Measurements from ENCODE around the gene TMEM39B. TPM values are rescaled to one million over a fixed set of nuclear protein-coding genes. Genes with fewer than 3 reads are reported as not detected.
"Not testable (repeated sequence)": the region's sequence is repeated elsewhere in the genome, so short reads cannot be mapped to it uniquely, and the experiment has no call there.

TMEM39B gene
- polyA plus RNA-seq, 6 donors from 2014 or later = 2.1 to 6.6 (median 4.1) TPM

DNA sequence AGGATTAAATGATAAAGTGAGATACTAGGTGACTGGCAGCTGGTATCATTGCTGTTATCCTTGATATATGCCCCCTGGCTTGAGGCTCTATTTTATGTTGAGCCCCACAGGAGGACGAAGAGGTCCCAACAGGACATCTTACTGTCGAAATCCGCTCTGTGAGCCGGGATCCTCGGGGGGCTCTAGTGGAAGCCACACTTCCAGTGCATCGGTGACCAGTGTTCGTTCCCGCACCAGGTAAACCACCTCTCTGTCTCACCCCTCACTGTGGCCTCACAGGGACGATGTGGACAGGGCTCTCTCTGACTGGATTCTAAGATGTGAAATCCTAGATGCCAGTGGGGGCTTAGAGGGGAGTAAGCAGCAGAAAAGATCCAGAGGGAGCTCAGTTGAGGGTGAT is 2.1 kb downstream of the TMEM39B start:
- DNase-seq (no peak), ATAC-seq (ENCODE audit: low read depth in 2 of 2) (no peak)
- peak overlapping the region in 2 of 6 donors; percentile 13 to 66 for H3K27ac Mint-ChIP-seq
- peaks cover 32 to 52% (median 41%) of the 10 kb centered on the region in 3 donors for H3K4me1 Mint-ChIP-seq
- no peaks in the 10 kb centered on the region for H3K9me3 Mint-ChIP-seq
- H3K36me3 Mint-ChIP-seq = peaks cover 6 to 11% of the 10 kb centered on the region in 2 donors
- H3K4me3 Mint-ChIP-seq = peak overlapping the region in 4 of 8 donors; percentile 18 to 98 (median 58)
- no peaks in the 10 kb centered on the region for H3K27me3 Mint-ChIP-seq

DNA sequence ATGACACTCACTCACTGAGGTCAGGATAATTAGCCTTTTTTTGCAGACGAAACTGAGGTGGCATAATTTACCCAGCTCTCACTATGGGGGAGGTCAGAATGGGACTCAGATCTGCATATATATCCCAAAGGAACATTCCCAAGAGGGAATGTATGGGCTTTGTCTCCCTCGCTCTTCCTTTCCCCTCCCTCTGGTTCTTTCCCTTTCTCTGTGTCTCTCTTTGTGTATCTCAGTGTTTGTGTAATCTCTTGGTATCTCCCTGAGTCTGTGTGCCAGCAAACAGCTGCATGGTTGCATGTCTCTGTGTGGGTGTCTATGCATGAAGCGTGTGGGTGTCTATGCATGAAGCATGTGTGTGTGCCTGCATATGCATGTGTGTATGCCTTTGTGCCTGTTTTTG is 4.7 kb downstream of the TMEM39B start:
- peak overlapping the region in 4 of 6 donors; percentile 14 to 88 (median 42) for H3K27ac Mint-ChIP-seq
- no peaks in the 10 kb centered on the region for H3K27me3 Mint-ChIP-seq
- no peaks in the 10 kb centered on the region for H3K9me3 Mint-ChIP-seq
- H3K4me1 Mint-ChIP-seq = peaks cover 24 to 55% (median 38%) of the 10 kb centered on the region in 3 donors
- peaks cover 6 to 11% of the 10 kb centered on the region in 2 donors for H3K36me3 Mint-ChIP-seq
- DNase-seq = no peak
- ATAC-seq (ENCODE audit: low read depth in 2 of 2) = no peak
- peak overlapping the region in 1 of 8 donors; percentile 78 for H3K4me3 Mint-ChIP-seq

DNA sequence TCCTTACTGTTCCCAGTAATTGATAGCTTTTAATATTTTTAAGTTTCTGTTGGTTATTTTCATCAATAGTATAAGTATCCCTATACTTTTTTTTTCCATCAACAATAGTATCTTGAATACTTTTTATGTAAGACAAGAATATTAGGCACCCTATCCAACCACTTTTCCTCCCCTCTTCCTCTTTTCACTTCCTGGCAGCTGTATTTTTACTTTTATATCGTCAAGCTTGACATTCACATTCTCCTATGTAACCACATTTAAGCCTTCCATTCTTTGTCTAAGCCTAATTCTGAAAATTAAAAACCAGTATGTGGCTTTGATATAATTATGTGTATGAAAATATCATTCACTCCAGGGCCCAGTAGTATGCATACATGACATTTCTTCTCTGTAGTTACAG is 9.3 kb downstream of the TMEM39B start:
- H3K4me1 Mint-ChIP-seq = peaks cover 21 to 36% (median 28%) of the 10 kb centered on the region in 3 donors
- ATAC-seq (ENCODE audit: low read depth in 2 of 2) (peak in 1 of 2 donors; percentile 32), DNase-seq (no peak)
- peaks cover 23 to 25% of the 10 kb centered on the region in 2 donors for H3K36me3 Mint-ChIP-seq
- H3K9me3 Mint-ChIP-seq = no peaks in the 10 kb centered on the region
- H3K4me3 Mint-ChIP-seq = no peak overlapping the region
- H3K27me3 Mint-ChIP-seq = no peaks in the 10 kb centered on the region
- peak overlapping the region in 2 of 6 donors; percentile 0 to 72 for H3K27ac Mint-ChIP-seq

GRCh38 chr1:32086381-32086780 is 13.6 kb downstream of the TMEM39B start:
- not testable (repeated sequence) for DNase-seq; H3K27me3 Mint-ChIP-seq; H3K27ac Mint-ChIP-seq; H3K4me3 Mint-ChIP-seq; H3K9me3 Mint-ChIP-seq; ATAC-seq (ENCODE audit: low read depth in 2 of 2)
- peaks cover 17 to 23% of the 10 kb centered on the region in 2 donors for H3K36me3 Mint-ChIP-seq
- H3K4me1 Mint-ChIP-seq = peaks cover 14 to 24% (median 16%) of the 10 kb centered on the region in 3 donors

GRCh38 chr1:32091176-32091575 is 18.4 kb downstream of the TMEM39B start:
- peaks cover 0 to 15% of the 10 kb centered on the region in 2 donors for H3K36me3 Mint-ChIP-seq
- H3K4me3 Mint-ChIP-seq = no peak overlapping the region
- DNase-seq = no peak
- no peak for ATAC-seq (ENCODE audit: low read depth in 2 of 2)
- peak overlapping the region in 1 of 6 donors; percentile 45 for H3K27ac Mint-ChIP-seq
- H3K9me3 Mint-ChIP-seq = no peaks in the 10 kb centered on the region
- H3K4me1 Mint-ChIP-seq = no peaks in the 10 kb centered on the region
- H3K27me3 Mint-ChIP-seq = no peaks in the 10 kb centered on the region

- no peak for ATAC-seq (ENCODE audit: low read depth in 2 of 2)
- H3K27ac Mint-ChIP-seq = peak overlapping the region in 1 of 6 donors; percentile 45
- H3K4me3 Mint-ChIP-seq = no peak overlapping the region
- no peaks in the 10 kb centered on the region for H3K27me3 Mint-ChIP-seq
- no peaks in the 10 kb centered on the region for H3K9me3 Mint-ChIP-seq
- no peak for DNase-seq
- peaks cover 0 to 14% of the 10 kb centered on the region in 2 donors for H3K36me3 Mint-ChIP-seq
- H3K4me1 Mint-ChIP-seq = no peaks in the 10 kb centered on the region
Measured at GRCh38 chr1:32091591-32091990, 18.9 kb downstream of the TMEM39B start.

GRCh38 chr1:32094746-32095521 is 22.2 kb downstream of the TMEM39B start:
- no peaks in the 10 kb centered on the region for H3K4me1 Mint-ChIP-seq
- H3K36me3 Mint-ChIP-seq = peaks cover 0 to 9% of the 10 kb centered on the region in 2 donors
- H3K9me3 Mint-ChIP-seq = no peaks in the 10 kb centered on the region
- no peak for ATAC-seq (ENCODE audit: low read depth in 2 of 2)
- H3K27ac Mint-ChIP-seq = no peak overlapping the region
- no peaks in the 10 kb centered on the region for H3K27me3 Mint-ChIP-seq
- DNase-seq = no peak
- H3K4me3 Mint-ChIP-seq = no peak overlapping the region

DNA sequence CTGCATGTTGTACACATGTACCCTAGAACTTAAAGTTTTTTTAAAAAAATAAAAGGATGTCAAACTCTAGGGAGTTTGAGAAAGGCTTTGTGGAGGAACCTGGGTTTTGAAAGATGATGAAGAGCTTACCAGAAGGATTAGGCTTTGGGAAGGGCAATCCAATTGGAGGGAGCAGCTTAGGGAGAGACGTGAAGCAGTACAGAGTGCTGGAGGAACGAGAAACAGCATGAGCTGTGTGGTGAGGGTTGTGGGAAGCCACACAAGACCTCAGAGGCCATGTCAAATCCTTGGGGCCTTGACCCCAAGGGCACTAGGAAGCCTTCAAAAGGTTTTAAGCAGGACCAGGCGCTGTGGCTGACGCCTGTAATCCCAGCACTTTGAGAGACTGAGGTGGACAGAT is 26.7 kb downstream of the TMEM39B start:
- H3K4me1 Mint-ChIP-seq = no peaks in the 10 kb centered on the region
- peaks cover 0 to 9% of the 10 kb centered on the region in 2 donors for H3K36me3 Mint-ChIP-seq
- H3K4me3 Mint-ChIP-seq = no peak overlapping the region
- no peak for DNase-seq
- H3K27ac Mint-ChIP-seq = peak overlapping the region in 1 of 6 donors; percentile 6
- H3K9me3 Mint-ChIP-seq = no peaks in the 10 kb centered on the region
- no peak for ATAC-seq (ENCODE audit: low read depth in 2 of 2)
- H3K27me3 Mint-ChIP-seq = no peaks in the 10 kb centered on the region

- Mint-ChIP-seq H3K4me1 (peaks cover 0 to 1% (median 0%) of the 10 kb centered on the region in 3 donors), H3K4me3 (no peak overlapping the region), H3K9me3 (no peaks in the 10 kb centered on the region), H3K36me3 (no peaks in the 10 kb centered on the region), H3K27me3 (no peaks in the 10 kb centered on the region), H3K27ac (no peak overlapping the region)
- DNase-seq = no peak
- no peak for ATAC-seq (ENCODE audit: low read depth in 2 of 2)
Measured at GRCh38 chr1:32100359-32100758, 27.6 kb downstream of the TMEM39B start.

- no peak for ATAC-seq (ENCODE audit: low read depth in 2 of 2)
- no peak for DNase-seq
- no peaks in the 10 kb centered on the region for H3K27me3 Mint-ChIP-seq
- H3K4me1 Mint-ChIP-seq = peaks cover 0 to 3% (median 0%) of the 10 kb centered on the region in 3 donors
- H3K36me3 Mint-ChIP-seq = no peaks in the 10 kb centered on the region
- H3K27ac Mint-ChIP-seq = no peak overlapping the region
- no peak overlapping the region for H3K4me3 Mint-ChIP-seq
- H3K9me3 Mint-ChIP-seq = no peaks in the 10 kb centered on the region
Measured at GRCh38 chr1:32100807-32101708, 28.3 kb downstream of the TMEM39B start.

DNA sequence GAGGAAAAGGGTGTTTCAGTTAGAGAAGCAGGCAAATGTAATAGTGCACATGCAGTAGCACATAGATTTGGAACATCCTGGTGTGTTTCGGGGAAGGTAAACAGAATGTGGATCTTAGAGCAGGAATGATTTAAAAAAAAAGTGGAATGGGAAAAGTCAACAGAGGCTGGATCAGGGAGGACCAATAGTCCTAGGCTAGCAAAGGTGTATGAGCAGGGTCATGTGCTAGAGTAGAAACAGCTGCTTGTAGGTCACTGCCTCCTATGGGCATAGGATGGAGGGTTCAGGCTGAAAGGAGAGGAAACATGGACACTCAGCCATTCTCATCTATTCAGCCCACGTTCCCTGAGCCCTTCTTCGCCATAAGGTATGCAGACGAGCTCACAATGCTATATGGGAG is 31.4 kb downstream of the TMEM39B start:
- peak overlapping the region in 1 of 8 donors; percentile 36 for H3K4me3 Mint-ChIP-seq

GRCh38 chr1:32105338-32105737 is 32.6 kb downstream of the TMEM39B start:
- no peak for DNase-seq
- Mint-ChIP-seq H3K4me3 (peak overlapping the region in 2 of 8 donors; percentile 83 to 94), H3K27me3 (no peaks in the 10 kb centered on the region), H3K36me3 (no peaks in the 10 kb centered on the region), H3K27ac (peak overlapping the region in 1 of 6 donors; percentile 41), H3K4me1 (peaks cover 14 to 33% (median 18%) of the 10 kb centered on the region in 3 donors), H3K9me3 (no peaks in the 10 kb centered on the region)
- no peak for ATAC-seq (ENCODE audit: low read depth in 2 of 2)

More for the DNA sequence above, 31.4 kb downstream of the TMEM39B start:
- Mint-ChIP-seq H3K27ac (no peak overlapping the region), H3K27me3 (no peaks in the 10 kb centered on the region), H3K4me1 (peaks cover 7 to 21% (median 18%) of the 10 kb centered on the region in 3 donors), H3K36me3 (no peaks in the 10 kb centered on the region), H3K9me3 (no peaks in the 10 kb centered on the region)
- no peak for ATAC-seq (ENCODE audit: low read depth in 2 of 2)
- DNase-seq = no peak

- no peaks in the 10 kb centered on the region for H3K27me3 Mint-ChIP-seq
- H3K9me3 Mint-ChIP-seq = no peaks in the 10 kb centered on the region
- H3K4me1 Mint-ChIP-seq = peaks cover 27 to 48% (median 30%) of the 10 kb centered on the region in 3 donors
- H3K36me3 Mint-ChIP-seq = no peaks in the 10 kb centered on the region
- ATAC-seq (ENCODE audit: low read depth in 2 of 2) = no peak
- peak overlapping the region in 5 of 6 donors; percentile 65 to 97 (median 87) for H3K27ac Mint-ChIP-seq
- peak overlapping the region; percentile 75 to 100 (median 100) for H3K4me3 Mint-ChIP-seq
- no peak for DNase-seq
Measured at GRCh38 chr1:32106663-32107275, 34.0 kb downstream of the TMEM39B start.
